H1 (cell line): Measurements from ENCODE around the gene CSNK1D. TPM values are rescaled to one million over a fixed set of nuclear protein-coding genes. Genes with fewer than 3 reads are reported as not detected.
A peak's percentile ranks its signal among the peaks of the same experiment; 100 is the strongest.

Source experiments
- CTCF ChIA-PET: fragments of 300-600 bp; sonication (Branson Sonifier 250); formaldehyde crosslinking; loops from one replicate; lab custom pipeline; 2021; ENCODE audit not compliant: partially characterized antibody; lab: Charles Lee
- POLR2A ChIA-PET: fragments of 300-600 bp; sonication (Branson Sonifier 250); formaldehyde crosslinking; loops from one replicate; lab custom pipeline; 2021; ENCODE audit warnings: inconsistent platforms; ENCODE audit not compliant: partially characterized antibody; lab: Charles Lee
- DNase-seq, 2 experiments: peaks; one replicate each; pipeline versions ENCODE4 v3.0.0 to v3.0.0-alpha.2; 2010 to 2022; ENCODE audit warnings: low spot score in 2 of 2, low read depth in 1 of 2, mixed read lengths in 1 of 2
- FAIRE-seq: peaks from 2 replicates; lab custom pipeline; 2011; peaks lifted over from hg19 to GRCh38; lab: Jason Lieb, UNC
- H2AFZ ChIP-seq: 2 replicates; pipeline ENCODE4 v1.8.1; 2012; ENCODE audit warnings: low read length, inconsistent platforms
- H2AK5ac ChIP-seq: 2 replicates; pipeline ENCODE4 v1.6.1; 2013; ENCODE audit warnings: low read depth, low read length
- H2BK120ac ChIP-seq: replicated peaks from 2 replicates; pipeline ENCODE3; 2013; ENCODE audit warnings: low read depth, low read length, inconsistent platforms
- H2BK12ac ChIP-seq: 2 replicates; pipeline ENCODE4 v1.6.1; 2013; ENCODE audit warnings: low read depth, low read length
- H2BK15ac ChIP-seq: 2 replicates; pipeline ENCODE4 v1.6.1; 2013; ENCODE audit warnings: low read length
- H2BK20ac ChIP-seq: 2 replicates; pipeline ENCODE4 v1.6.1; 2013; ENCODE audit warnings: low read length
- H2BK5ac ChIP-seq: 2 replicates; pipeline ENCODE4 v1.6.1; 2013; ENCODE audit warnings: low read depth, low read length
- H3K14ac ChIP-seq: 2 replicates; pipeline ENCODE4 v1.6.1; 2013; ENCODE audit warnings: inconsistent platforms; ENCODE audit not compliant: insufficient read length
- H3K18ac ChIP-seq: 2 replicates; pipeline ENCODE4 v1.6.1; 2013; ENCODE audit warnings: low read length; ENCODE audit errors: extremely low read depth
- H3K23ac ChIP-seq: 2 replicates; pipeline ENCODE4 v1.6.1; 2013; ENCODE audit warnings: inconsistent platforms; ENCODE audit not compliant: insufficient read length
- H3K23me2 ChIP-seq: 2 replicates; pipeline ENCODE4 v1.6.1; 2013; ENCODE audit warnings: low read depth, low read length
- H3K27ac ChIP-seq: 2 replicates; pipeline ENCODE4 v1.6.1; 2011; ENCODE audit warnings: low read depth, low read length, inconsistent platforms
- H3K27me3 ChIP-seq, 4 experiments: replicated peaks in 1 of 4; 1 replicate in 1 of 4; 2 replicates in 3 of 4; pipeline versions ENCODE4 v1.6.1 to v1.8.1; 2011 to 2013; ENCODE audit warnings: low read length in 3 of 4, mild to moderate bottlenecking in 3 of 4, inconsistent platforms in 2 of 4, mixed read lengths in 2 of 4, moderate library complexity in 1 of 4; ENCODE audit not compliant: control insufficient read depth in 3 of 4, insufficient read depth in 3 of 4; ENCODE audit errors: extremely low read depth in 1 of 4
- H3K36me3 ChIP-seq, 4 experiments: 2 replicates each; pipeline versions ENCODE4 v1.6.1 to v1.8.1; 2011 to 2013; ENCODE audit warnings: mild to moderate bottlenecking in 4 of 4, low read length in 3 of 4, moderate library complexity in 2 of 4, control low read depth in 1 of 4, inconsistent platforms in 1 of 4; ENCODE audit not compliant: insufficient read depth in 4 of 4, control insufficient read depth in 2 of 4
- H3K4ac ChIP-seq: replicated peaks from 2 replicates; pipeline ENCODE3; 2013; ENCODE audit warnings: low read length, low read depth, mixed read lengths, inconsistent platforms; ENCODE audit not compliant: insufficient read length
- H3K4me1 ChIP-seq, 4 experiments: replicated peaks in 1 of 4; 1 replicate in 1 of 4; 2 replicates in 3 of 4; pipeline versions ENCODE4 v1.6.1 to v1.8.1; 2011 to 2013; ENCODE audit warnings: low read length in 3 of 4, inconsistent platforms in 2 of 4, mixed read lengths in 1 of 4; ENCODE audit not compliant: insufficient read depth in 4 of 4, control insufficient read depth in 3 of 4
- H3K4me2 ChIP-seq, 2 experiments: 2 replicates each; pipeline versions ENCODE4 v1.6.1 to v1.8.1; 2011 to 2013; ENCODE audit warnings: low read depth in 2 of 2, low read length in 2 of 2, control low read depth in 1 of 2, inconsistent platforms in 1 of 2, mild to moderate bottlenecking in 1 of 2; ENCODE audit not compliant: insufficient read depth in 1 of 2
- H3K4me3 ChIP-seq, 4 experiments: fragments of 200-600, 300-600 bp in 1 of 4; sonication (generic), shearing (Covaris generic), sonication (Bioruptor Twin) in 1 of 4; 2 replicates each; pipeline versions ENCODE4 v1.5.1 to v1.8.1; 2011 to 2016; ENCODE audit warnings: low read length in 4 of 4, low read depth in 3 of 4, control low read depth in 2 of 4, inconsistent platforms in 2 of 4, mild to moderate bottlenecking in 2 of 4, mixed read lengths in 1 of 4, moderate library complexity in 1 of 4; ENCODE audit not compliant: insufficient read depth in 2 of 4; ENCODE audit errors: extremely low read depth in 1 of 4
- H3K56ac ChIP-seq: replicated peaks from 2 replicates; pipeline ENCODE3; 2013; ENCODE audit warnings: low read depth, mild to moderate bottlenecking, mixed read lengths, low read length, inconsistent platforms; ENCODE audit not compliant: insufficient read length
- H3K79me1 ChIP-seq: 2 replicates; pipeline ENCODE4 v1.6.1; 2013; ENCODE audit warnings: low read depth, low read length, control low read depth
- H3K79me2 ChIP-seq, 2 experiments: 2 replicates each; pipeline versions ENCODE4 v1.6.1 to v1.8.1; 2012 to 2013; ENCODE audit warnings: low read length in 2 of 2, mild to moderate bottlenecking in 2 of 2, inconsistent platforms in 1 of 2; ENCODE audit not compliant: insufficient read depth in 2 of 2, control insufficient read depth in 1 of 2
- H3K9ac ChIP-seq, 4 experiments: replicated peaks in 1 of 4; 1 replicate in 1 of 4; 2 replicates in 3 of 4; pipeline versions ENCODE4 v1.6.1 to v1.8.1; 2011 to 2013; ENCODE audit warnings: low read depth in 3 of 4, low read length in 3 of 4, control low read depth in 2 of 4, mild to moderate bottlenecking in 2 of 4, moderate library complexity in 2 of 4, inconsistent platforms in 1 of 4; ENCODE audit errors: extremely low read depth in 1 of 4
- H3K9me3 ChIP-seq, 2 experiments: 2 replicates each; pipeline versions ENCODE4 v1.6.1 to v1.8.1; 2012 to 2013; ENCODE audit warnings: mild to moderate bottlenecking in 2 of 2, moderate library complexity in 2 of 2, control low read depth in 1 of 2, inconsistent platforms in 1 of 2, low read depth in 1 of 2, low read length in 1 of 2, mixed read lengths in 1 of 2; ENCODE audit not compliant: insufficient read depth in 2 of 2
- H4K20me1 ChIP-seq, 2 experiments: replicated peaks in 1 of 2; 2 replicates each; pipeline versions ENCODE3 to v1.8.1; 2011 to 2013; ENCODE audit warnings: inconsistent platforms in 2 of 2, low read length in 2 of 2, mild to moderate bottlenecking in 1 of 2; ENCODE audit not compliant: insufficient read depth in 2 of 2, control insufficient read depth in 1 of 2
- H4K5ac ChIP-seq: 2 replicates; pipeline ENCODE4 v1.6.1; 2013; ENCODE audit warnings: low read length, low read depth, mixed read lengths, inconsistent platforms; ENCODE audit not compliant: insufficient read length
- H4K8ac ChIP-seq: 2 replicates; pipeline ENCODE4 v1.8.0; 2013; ENCODE audit warnings: mild to moderate bottlenecking, moderate library complexity, low read length, inconsistent platforms; ENCODE audit not compliant: insufficient read depth; ENCODE audit errors: extremely low read depth
- H4K91ac ChIP-seq: replicated peaks from 2 replicates; pipeline ENCODE3; 2013; ENCODE audit warnings: low read length, mixed read lengths, inconsistent platforms; ENCODE audit not compliant: insufficient read length
- ATF3 ChIP-seq: IDR thresholded peaks from 2 replicates; pipeline ENCODE4 v1.6.1; 2011; ENCODE audit warnings: low read depth, mild to moderate bottlenecking, low read length; ENCODE audit not compliant: insufficient read depth
- BACH1 ChIP-seq: IDR thresholded peaks from 2 replicates; pipeline ENCODE4 v1.6.1; 2012; ENCODE audit warnings: low read length, improper control_type of control experiment
- EZH2 ChIP-seq: fragments of 200-600 bp; sonication (generic); IDR thresholded peaks from 2 replicates; pipeline ENCODE4 v1.7.1; 2012; ENCODE audit warnings: low read depth, mild to moderate bottlenecking, moderate library complexity, low read length, inconsistent platforms; ENCODE audit not compliant: severe bottlenecking
- GTF2F1 ChIP-seq: IDR thresholded peaks from 2 replicates; pipeline ENCODE4 v1.6.1; 2012; ENCODE audit warnings: low read depth, low read length, improper control_type of control experiment, borderline replicate concordance
- MAFK ChIP-seq: IDR thresholded peaks from 2 replicates; pipeline ENCODE4 v1.6.1; 2012; ENCODE audit warnings: low read depth, mild to moderate bottlenecking, improper control_type of control experiment, low read length
- RBBP5 ChIP-seq: IDR thresholded peaks from 2 replicates; pipeline ENCODE4 v1.7.1; 2012; ENCODE audit warnings: low read depth, mild to moderate bottlenecking, inconsistent platforms, low read length, moderate library complexity, borderline replicate concordance
- SAP30 ChIP-seq: fragments of 300-600 bp; sonication (generic); IDR thresholded peaks from 2 replicates; pipeline ENCODE4 v1.7.1; 2012; ENCODE audit warnings: low read length, moderate library complexity, mild to moderate bottlenecking, inconsistent platforms; ENCODE audit not compliant: insufficient read depth, insufficient replicate concordance
- SIRT6 ChIP-seq: IDR thresholded peaks from one replicate; pipeline ENCODE4 v1.7.1; 2012; ENCODE audit warnings: low read length, inconsistent platforms
- SUZ12 ChIP-seq: fragments of 200-600 bp; sonication (generic); IDR thresholded peaks from 2 replicates; pipeline ENCODE4 v1.6.1; 2012; ENCODE audit warnings: mild to moderate bottlenecking, inconsistent platforms, low read length, moderate library complexity, mixed read lengths
- TBP ChIP-seq: IDR thresholded peaks from 2 replicates; pipeline ENCODE4 v1.6.1; 2011; ENCODE audit warnings: low read depth, low read length, improper control_type of control experiment
- USF2 ChIP-seq: IDR thresholded peaks from 2 replicates; pipeline ENCODE4 v1.6.1; 2011; ENCODE audit warnings: low read length, improper control_type of control experiment
- WGBS, 2 experiments: shearing (Covaris generic) in 1 of 2; methylation state at CpG; one replicate each; pipeline versions ENCODE4 v1.1.6 to v1.1.7; 2013 to 2015; ENCODE audit warnings: low lambda C conversion rate in 2 of 2, mixed read lengths in 2 of 2, inconsistent platforms in 1 of 2, low coverage in 1 of 2, missing lambda C conversion rate in 1 of 2; ENCODE audit not compliant: insufficient replicate concordance in 2 of 2, insufficient coverage in 1 of 2, insufficient read length in 1 of 2; ENCODE audit errors: extremely low coverage in 1 of 2, missing lambda C conversion rate in 1 of 2; 5-methylcytosine and 5-hydroxymethylcytosine counted together
- polyA plus RNA-seq, 7 experiments: library from polyadenylated mRNA; depleted of rRNA in 3 of 7; stranded (reverse) in 5 of 7; unstranded in 2 of 7; fragments of >200 nt in 5 of 7; fragments of 200-250 nt in 2 of 7; gene quantifications; 1 replicate in 5 of 7; 2 replicates in 1 of 7; 4 replicates in 1 of 7; pipeline versions ENCODE4 v1.2.1 to v1.2.3, GENCODE V29; 2011 to 2013; ENCODE audit warnings: missing spikeins in 2 of 7, mixed read lengths in 2 of 7
- total RNA-seq: library from RNA; stranded (reverse); fragmentation: NEBNext Ultra II Directional; extraction: Animal tissue kit (Norgen Biotek cat#: 25700); gene quantifications from 2 replicates; pipeline ENCODE4 v1.2.1, GENCODE V29; 2021

The CSNK1D gene
- total and polyA plus RNA-seq, 2 of the 8 experiments (the other 6 are each of a cell fraction or from before 2014, with no cell fraction given) = 73.5 to 103 TPM

GRCh38 chr17:82193520-82194220 lies 79.8 kb downstream of the CSNK1D start:
- Histone ChIP-seq H3K79me2 (no peaks in the 10 kb centered on the region), H4K5ac (no peak overlapping the region)
- TF ChIP-seq BACH1 (no peak), SAP30 (no peak), TBP (no peak), EZH2 (no peak), ATF3 (no peak), MAFK (no peak), SUZ12 (no peak), USF2 (no peak), GTF2F1 (no peak), RBBP5 (no peak), SIRT6 (no peak)

More at GRCh38 chr17:82193520-82194220, 79.8 kb downstream of the CSNK1D start:
- Histone ChIP-seq H4K20me1 (peaks cover 3 to 5% of the 10 kb centered on the region in 2 experiments), H3K9ac (no peak overlapping the region), H3K23me2 (no peaks in the 10 kb centered on the region), H3K27ac (no peak overlapping the region), H3K14ac (no peak overlapping the region), H3K4me3 (no peak overlapping the region), H2AFZ (no peak overlapping the region), H2BK15ac (no peak overlapping the region), H3K23ac (no peak overlapping the region), H3K4me2 (no peak overlapping the region), H3K27me3 (no peaks in the 10 kb centered on the region), H3K4ac (no peak overlapping the region), H2BK5ac (no peak overlapping the region), H3K4me1 (no peaks in the 10 kb centered on the region), H3K56ac (no peak overlapping the region), H4K91ac (no peak overlapping the region), H3K36me3 (peaks cover 2 to 5% (median 4%) of the 10 kb centered on the region in 4 experiments; a peak in 3 of 8 replicates), H3K79me1 (no peaks in the 10 kb centered on the region), H3K18ac (no peak overlapping the region), H2BK120ac (no peak overlapping the region), H2BK12ac (no peak overlapping the region), H4K8ac (no peak overlapping the region), H2AK5ac (no peak overlapping the region), H3K9me3 (no peaks in the 10 kb centered on the region), H2BK20ac (no peak overlapping the region)
- FAIRE-seq (peak; percentile 100), DNase-seq (no peak)
- 96% methylated on average over 14 of the region's 16 CpGs; no CpG with 5 or more reads in 1 of the 2 experiments for WGBS, 2 experiments
- ChIA-PET CTCF (interaction anchor here (3.3 kb wide), 1 partner anchor 12 kb away, joined by 15 read pairs; no protein-coding TSS in a partner anchor), POLR2A (no interaction called here)
